NOMO-1 (cell line): ENCODE results near the gene IRAK2.

Experiments
- DNase-seq, 2 experiments: peaks; one replicate each; lab custom pipeline; 2025; ENCODE audit not compliant: unreplicated experiment in 2 of 2; lab: John Stamatoyannopoulos, UW

Gene IRAK2

GRCh38 chr3:10219737-10220136 lies 55.0 kb downstream of the IRAK2 start:
- no peak for DNase-seq

GRCh38 chr3:10223676-10224639 lies 59.2 kb downstream of the IRAK2 start:
- DNase-seq = peak; percentile 57 to 81

DNA sequence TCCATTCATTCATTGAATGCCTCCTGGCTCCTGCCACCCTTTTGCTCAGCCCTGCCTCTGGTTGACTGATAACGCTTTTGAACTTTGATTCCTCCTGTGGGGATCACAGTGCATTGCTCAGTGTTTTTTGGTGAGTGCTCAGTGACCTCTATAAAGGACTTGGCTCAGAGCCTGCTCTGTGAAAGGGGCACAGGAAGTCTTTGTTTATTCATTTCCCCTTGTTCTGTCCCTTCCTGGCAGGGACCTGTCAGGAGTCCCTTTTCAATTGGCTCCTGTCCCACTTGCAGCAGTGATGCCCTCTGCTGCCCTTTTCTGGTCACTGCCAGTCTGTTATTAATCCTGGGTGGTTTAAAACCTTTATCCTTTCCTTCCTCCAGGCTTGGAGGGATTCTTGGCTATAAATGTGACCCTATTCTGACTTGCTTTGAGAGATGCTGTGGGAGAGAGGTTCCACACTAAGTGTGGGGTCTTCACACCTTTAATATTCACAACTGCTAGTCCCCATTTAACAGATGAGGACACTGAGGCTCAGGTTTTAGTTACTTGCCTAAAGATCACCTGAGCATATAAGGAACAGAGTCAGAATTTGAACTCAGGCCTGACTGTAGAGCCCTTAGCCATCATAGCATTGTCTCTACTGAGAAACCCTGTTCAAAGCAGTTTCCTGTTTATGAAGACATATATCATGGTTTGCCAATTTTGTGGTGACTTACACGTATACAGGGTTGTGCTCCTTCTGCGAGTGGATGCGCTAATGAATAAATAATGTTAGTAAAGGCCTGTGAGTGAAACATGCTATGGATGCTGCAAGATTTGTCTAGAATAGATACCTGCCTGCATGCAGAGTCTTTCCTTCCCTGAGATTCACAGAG lies 60.3 kb downstream of the IRAK2 start:
- peak; percentile 64 to 86 for DNase-seq

DNA sequence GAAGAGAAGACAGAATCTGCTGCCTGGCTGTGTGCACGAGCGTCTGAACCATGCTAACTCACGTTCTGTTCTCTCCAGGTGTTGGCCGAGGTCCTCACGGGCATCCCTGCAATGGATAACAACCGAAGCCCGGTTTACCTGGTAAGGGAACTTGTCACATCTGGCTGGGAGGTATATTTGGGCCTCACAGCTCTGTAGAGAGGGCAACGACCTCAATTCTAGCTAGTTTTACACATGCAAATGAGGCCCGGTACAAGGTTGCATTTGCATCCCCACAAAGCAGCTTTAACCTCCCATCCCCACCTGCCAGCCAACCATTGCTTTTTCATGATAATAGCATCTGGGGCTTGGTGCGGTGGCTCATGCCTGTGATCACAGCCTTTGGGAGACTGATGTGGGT lies 61.6 kb downstream of the IRAK2 start:
- DNase-seq = no peak

GRCh38 chr3:10228248-10228950 lies 63.7 kb downstream of the IRAK2 start:
- peak; percentile 13 to 14 for DNase-seq

GRCh38 chr3:10229576-10229975 lies 64.9 kb downstream of the IRAK2 start:
- no peak for DNase-seq

- DNase-seq = peak; percentile 51 to 54
These were observed 67.4 kb downstream of the IRAK2 start for GRCh38 chr3:10232137-10232536.

DNA sequence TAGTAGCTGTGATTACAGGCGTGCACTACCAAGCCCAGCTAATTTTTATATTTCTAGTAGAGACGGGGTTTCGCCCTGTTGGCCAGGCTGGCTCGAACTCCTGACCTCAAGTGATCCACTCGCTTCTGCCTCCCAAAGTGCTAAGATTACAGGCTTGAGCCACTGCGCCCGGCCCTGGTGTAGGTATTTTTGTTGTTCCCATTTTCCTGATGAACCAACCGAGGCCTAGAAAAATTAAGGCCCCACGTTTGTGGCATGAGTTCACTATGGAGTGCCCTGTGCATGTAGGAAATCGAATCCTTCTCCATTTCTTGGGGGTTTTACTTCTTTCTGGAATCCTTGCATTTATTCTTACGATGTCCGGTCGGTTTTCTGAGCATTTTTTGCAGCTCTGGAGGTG lies 69.3 kb downstream of the IRAK2 start:
- no peak for DNase-seq

DNA sequence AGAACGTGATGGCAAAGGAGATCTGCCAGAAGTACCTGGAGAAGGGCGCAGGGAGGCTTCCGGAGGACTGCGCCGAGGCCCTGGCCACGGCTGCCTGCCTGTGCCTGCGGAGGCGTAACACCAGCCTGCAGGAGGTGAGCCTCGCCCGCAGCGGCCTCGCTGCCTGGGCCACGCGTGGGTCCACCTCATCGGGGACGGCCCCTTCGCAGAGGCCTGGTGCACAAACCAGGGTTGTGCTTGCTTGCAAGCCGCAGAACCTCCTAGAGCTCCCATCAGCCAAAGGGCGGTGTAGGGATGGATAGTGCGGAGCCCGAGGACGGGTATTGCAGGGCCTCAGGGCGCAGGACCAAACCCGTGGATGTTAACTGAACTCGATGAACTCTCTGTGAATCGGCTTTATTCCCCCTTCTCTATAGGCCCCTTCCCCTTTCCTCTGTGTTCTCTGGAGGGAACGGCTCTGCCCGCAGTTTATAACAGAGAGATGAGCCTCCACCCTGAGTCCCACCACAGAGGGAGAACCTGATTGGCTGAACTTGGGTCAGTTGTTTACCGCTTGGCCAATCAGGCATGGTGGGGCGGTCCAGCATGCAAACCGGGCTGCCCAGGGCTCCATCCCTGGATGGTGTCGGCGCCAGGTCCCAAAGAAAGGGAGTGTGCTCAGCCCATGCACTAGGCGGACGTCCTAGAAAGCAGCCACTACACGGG lies 70.0 kb downstream of the IRAK2 start:
- no peak for DNase-seq

- DNase-seq = no peak
These were observed 70.8 kb downstream of the IRAK2 start for GRCh38 chr3:10235551-10235950.

- DNase-seq = no peak
These were observed 73.8 kb downstream of the IRAK2 start for GRCh38 chr3:10238345-10239183.

DNA sequence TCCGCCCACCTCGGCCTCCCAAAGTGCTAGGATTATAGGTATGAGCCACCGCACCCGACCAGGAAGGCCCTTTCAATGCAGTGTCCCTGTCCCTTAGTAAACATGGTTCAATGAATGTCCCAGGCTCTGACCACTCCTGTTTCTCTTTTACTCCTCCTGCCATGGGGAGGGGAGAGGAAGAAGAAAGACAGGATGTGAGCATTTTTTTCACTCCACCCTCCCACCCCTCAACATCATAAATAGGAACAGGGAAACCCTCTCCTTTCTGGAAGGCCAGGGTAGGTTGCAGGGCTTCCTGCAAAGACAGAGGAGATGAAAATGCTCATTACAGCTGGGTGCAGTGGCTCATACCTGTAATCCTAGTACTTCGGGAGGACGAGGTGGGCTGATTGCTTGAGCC lies 76.1 kb downstream of the IRAK2 start:
- DNase-seq = no peak

- DNase-seq = no peak
These were observed 77.7 kb downstream of the IRAK2 start for GRCh38 chr3:10242182-10243065.

GRCh38 chr3:10244009-10244408 lies 79.3 kb downstream of the IRAK2 start:
- no peak for DNase-seq

DNA sequence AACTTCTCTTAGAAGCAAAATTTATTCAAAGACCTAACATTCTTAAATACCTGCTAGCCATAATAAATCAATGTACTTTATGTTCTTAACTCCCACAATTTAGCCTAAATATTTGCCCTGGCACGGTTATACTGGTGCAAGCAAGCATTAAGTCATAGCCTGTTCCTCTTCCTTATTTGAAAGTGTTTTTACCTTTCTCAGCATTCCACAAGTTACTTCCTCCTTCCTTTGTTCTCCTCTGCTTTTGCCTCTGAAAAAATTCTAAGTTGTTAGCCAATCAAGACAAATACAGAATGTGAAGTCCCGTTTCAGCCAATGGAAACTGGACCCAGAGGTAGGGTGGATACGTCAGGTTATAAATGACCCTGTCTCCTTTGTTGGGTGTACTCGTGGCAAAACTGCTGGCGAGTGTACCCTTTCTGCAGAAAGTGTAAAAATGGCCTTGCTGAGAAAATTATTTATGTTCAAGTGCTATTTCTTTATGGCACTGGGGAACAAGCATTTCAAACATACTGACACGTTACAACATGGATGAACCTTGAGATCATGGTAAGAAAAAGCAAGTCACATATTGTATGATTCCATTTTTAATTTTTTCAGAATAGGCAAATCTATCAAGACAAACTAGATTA lies 80.5 kb downstream of the IRAK2 start:
- DNase-seq = no peak

GRCh38 chr3:10247679-10248183 lies 83.0 kb downstream of the IRAK2 start:
- no peak for DNase-seq

- peak; percentile 92 to 97 for DNase-seq
These were observed 83.7 kb downstream of the IRAK2 start, which contains the start of gene TATDN2 for GRCh38 chr3:10248184-10248983. TSS of gene TATDN2 (plus strand) at chr3:10248459. CDS start at chr3:10249201, 742 bp downstream.
